Measurements from ENCODE around the gene THEM4. TPM values are rescaled to one million over a fixed set of nuclear protein-coding genes. Genes with fewer than 3 reads are reported as not detected.

THEM4 gene
- 9.9 and 11.7 TPM in 2 replicates for total RNA-seq

DNA sequence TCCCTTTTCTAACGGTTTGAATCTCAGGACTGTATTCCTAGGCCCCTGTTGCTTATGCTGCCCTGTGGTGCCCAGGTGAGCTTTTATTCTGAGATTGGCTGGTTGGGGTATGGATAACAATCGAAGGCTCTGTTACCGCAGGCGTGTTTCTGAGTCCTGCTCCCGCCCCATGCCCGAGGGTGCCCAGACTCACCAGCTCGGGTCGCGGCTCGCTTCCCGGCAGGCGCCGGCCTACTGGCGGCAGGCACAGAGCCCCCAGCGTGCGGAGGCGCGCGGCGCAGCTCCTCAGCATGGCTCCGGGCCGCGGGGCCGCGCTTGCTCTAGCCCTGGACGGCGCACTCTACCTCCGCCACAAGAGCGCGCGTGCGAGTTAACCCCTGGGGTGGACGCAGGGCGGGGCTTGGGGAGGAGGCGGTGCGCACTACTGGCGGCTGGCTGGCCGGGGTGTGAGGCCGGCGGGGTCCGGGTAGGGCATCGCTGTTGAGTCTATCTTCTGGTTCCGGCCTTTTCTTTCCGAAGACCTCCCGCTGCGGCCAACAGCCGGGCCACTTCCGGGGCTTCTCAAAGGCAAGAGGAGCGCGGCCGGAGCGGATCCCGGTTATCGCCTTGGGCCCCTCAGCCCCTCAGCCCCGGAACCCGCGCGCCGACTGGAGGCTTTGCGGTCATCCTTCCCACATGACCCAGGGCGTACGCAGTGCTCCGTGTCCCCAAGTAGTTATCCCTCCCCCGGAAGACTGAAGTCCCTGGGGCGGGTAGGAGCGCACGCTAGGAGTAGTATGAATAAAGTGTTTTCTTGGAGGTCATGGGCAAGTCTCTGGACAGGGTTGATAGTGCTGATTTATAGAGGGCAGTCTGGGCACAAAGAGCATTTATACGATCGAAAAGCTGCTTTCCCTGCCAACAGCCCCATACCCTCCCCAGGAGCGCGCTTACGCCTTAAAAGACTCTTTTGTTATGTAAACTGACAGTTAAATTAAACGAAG, at the start of gene THEM4:
Gene THEM4, minus strand, starts transcription at position 345 of the 983 bp plus-strand sequence. Its CDS starts 53 bp downstream, at position 292.

GRCh38 chr1:151853411-151853943, 55.8 kb downstream of the THEM4 start, which contains the start of gene THEM5:
TSS of gene THEM5 (minus strand) at chr1:151853712. CDS start at chr1:151853565, 147 bp downstream.

DNA sequence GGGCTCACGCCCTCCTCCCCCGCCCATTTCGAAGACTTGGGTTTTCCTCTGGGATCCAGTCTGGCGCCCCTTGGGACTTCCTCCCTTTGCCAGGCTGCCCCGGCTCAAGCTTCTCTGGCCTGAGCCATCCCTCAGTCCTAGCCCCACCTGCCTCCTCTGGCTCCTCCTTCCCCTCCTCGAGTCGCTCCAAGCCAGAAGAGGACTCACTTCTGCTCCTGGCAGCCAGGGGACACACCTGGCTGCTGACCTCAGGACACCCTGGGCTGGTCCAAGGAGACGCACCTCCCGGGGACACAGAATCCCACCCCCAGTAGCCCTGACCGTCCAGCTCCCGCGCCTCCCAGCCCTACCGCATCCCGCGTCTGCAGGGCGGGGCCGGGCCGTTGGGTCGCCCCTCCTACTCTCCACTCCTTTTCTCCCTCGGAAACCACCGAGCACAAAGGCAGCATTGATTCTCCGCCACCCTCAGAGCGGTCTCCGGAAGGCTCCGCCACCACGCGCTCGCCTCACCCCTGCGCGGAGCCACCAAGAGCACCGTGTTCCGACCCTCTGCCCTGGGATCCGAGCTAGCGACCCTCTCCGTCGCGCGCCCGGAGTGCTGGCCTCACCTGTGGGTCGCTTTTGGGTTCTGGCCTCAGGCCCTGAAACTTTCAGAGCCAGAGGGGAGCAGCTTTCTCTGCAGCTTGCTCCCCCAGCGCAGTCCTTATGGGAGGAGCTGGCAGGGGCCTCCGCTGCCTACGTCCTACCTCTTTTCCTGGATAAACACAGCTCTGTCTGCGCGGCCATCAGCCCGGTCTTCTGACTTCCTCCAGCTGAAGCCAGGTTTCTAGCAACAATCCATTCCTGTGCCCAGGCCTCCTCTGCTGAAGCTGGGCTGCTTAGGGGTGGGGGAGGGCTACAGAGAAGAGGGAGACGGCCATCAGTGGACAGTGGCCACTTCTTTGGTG, 69.6 kb downstream of the THEM4 start, which contains the start of gene C2CD4D:
Gene C2CD4D, minus strand, starts transcription at position 364 of the 947 bp plus-strand sequence. CDS start 831 bp downstream, outside the sequence.

DNA sequence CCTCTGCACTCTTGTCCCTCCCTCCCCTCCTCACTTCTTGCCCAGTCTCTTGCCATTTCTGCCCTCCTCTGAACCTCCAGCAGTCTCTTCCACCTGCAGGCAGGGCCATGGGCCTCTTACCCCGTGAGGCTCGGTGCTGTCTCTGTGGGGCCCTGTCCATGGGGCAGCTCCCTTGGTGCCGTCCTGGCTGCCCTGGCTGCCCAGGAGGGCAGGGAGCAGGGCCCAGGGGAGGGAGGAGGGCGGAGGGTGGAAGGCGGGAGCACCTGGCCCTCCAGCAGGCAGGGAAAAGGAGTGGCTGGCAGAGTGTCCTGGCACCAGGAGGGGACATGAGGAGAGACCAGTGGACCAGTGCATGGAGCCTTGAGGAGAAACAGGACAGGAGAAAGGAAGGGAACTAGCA, 77.7 kb downstream of the THEM4 start, which contains the start of gene RORC:
Gene RORC, minus strand, starts transcription at position 198 of the 400 bp plus-strand sequence. Its CDS starts 38 bp downstream, at position 160.

Other genes with a start within 250 kb of the THEM4 start
- gene CELF3, start 192.7 kb downstream of the THEM4 start, total RNA-seq: not detected in 2 replicates
- not detected in 2 replicates for gene RIIAD1, start 188.0 kb downstream of the THEM4 start, total RNA-seq
- 60.2 and 103 TPM in 2 replicates for gene MRPL9, start 146.0 kb downstream of the THEM4 start, total RNA-seq
- gene TDRKH, start 119.0 kb downstream of the THEM4 start, total RNA-seq: 7.9 and 9.2 TPM in 2 replicates
- gene LINGO4, start 104.1 kb downstream of the THEM4 start, total RNA-seq: not detected in 2 replicates
- gene RORC, start 77.7 kb downstream of the THEM4 start, total RNA-seq: 0.34 and 1.4 TPM in 2 replicates
- 0.07 TPM in 1 of 2 replicates, not detected in the other for gene C2CD4D, start 69.7 kb downstream of the THEM4 start, total RNA-seq
- not detected in 2 replicates for gene THEM5, start 55.8 kb downstream of the THEM4 start, total RNA-seq
- 115 and 248 TPM in 2 replicates for gene S100A10, start 84.3 kb upstream of the THEM4 start, total RNA-seq
- 137 and 269 TPM in 2 replicates for gene S100A11, start 127.5 kb upstream of the THEM4 start, total RNA-seq
- not detected in 2 replicates for gene TCHHL1, start 179.6 kb upstream of the THEM4 start, total RNA-seq
- gene TCHH, start 205.9 kb upstream of the THEM4 start, total RNA-seq: under 0.01 and 0.14 TPM in 2 replicates
- gene RPTN, start 249.7 kb upstream of the THEM4 start, total RNA-seq: 0.78 and 1.7 TPM in 2 replicates